GM19372 (cell line): Measurements from ENCODE around the gene SOWAHA.

Experiments
- ATAC-seq: cut with Tn5 transposase; IDR thresholded peaks from one replicate; pipeline ENCODE4 v1.9.1; 2021; ENCODE audit warnings: mild to moderate bottlenecking, low read depth, moderate library complexity; ENCODE audit not compliant: unreplicated experiment

SOWAHA gene

GRCh38 chr5:132812781-132813598 is at the start of gene SOWAHA:
Gene SOWAHA (plus strand): TSS chr5:132813302. CDS start chr5:132813622, 320 bp downstream.
- ATAC-seq: no peak

- no peak for ATAC-seq
These were observed 49.1 kb upstream of the SOWAHA start for GRCh38 chr5:132764051-132764450.

GRCh38 chr5:132764671-132765238 is 48.3 kb upstream of the SOWAHA start:
- no peak for ATAC-seq

- ATAC-seq: no peak
These were observed 47.6 kb upstream of the SOWAHA start for GRCh38 chr5:132765311-132766019.

GRCh38 chr5:132766020-132766805 is 46.9 kb upstream of the SOWAHA start:
- no peak for ATAC-seq

- no peak for ATAC-seq
These were observed 46.4 kb upstream of the SOWAHA start for GRCh38 chr5:132766806-132767055.

- ATAC-seq: no peak
These were observed 46.0 kb upstream of the SOWAHA start for GRCh38 chr5:132767150-132767549.

- no peak for ATAC-seq
These were observed 44.6 kb upstream of the SOWAHA start for GRCh38 chr5:132768485-132768868.

GRCh38 chr5:132770476-132771159 is 42.5 kb upstream of the SOWAHA start:
- ATAC-seq: no peak

- ATAC-seq: no peak
These were observed 41.6 kb upstream of the SOWAHA start for GRCh38 chr5:132771503-132771998.

- ATAC-seq: no peak
These were observed 40.6 kb upstream of the SOWAHA start for GRCh38 chr5:132772291-132773070.

GRCh38 chr5:132773114-132773513 is 40.0 kb upstream of the SOWAHA start:
- no peak for ATAC-seq

- no peak for ATAC-seq
These were observed 39.3 kb upstream of the SOWAHA start for GRCh38 chr5:132773601-132774355.

GRCh38 chr5:132774406-132774805 is 38.7 kb upstream of the SOWAHA start:
- ATAC-seq: no peak

GRCh38 chr5:132774896-132775295 is 38.2 kb upstream of the SOWAHA start:
- no peak for ATAC-seq

GRCh38 chr5:132775476-132775961 is 37.6 kb upstream of the SOWAHA start:
- ATAC-seq: no peak

- peak; percentile 13 for ATAC-seq
These were observed 36.8 kb upstream of the SOWAHA start for GRCh38 chr5:132776131-132776937.

GRCh38 chr5:132776938-132777208 is 36.2 kb upstream of the SOWAHA start:
- no peak for ATAC-seq
